DND-41 (cell line): Measurements from ENCODE around the gene LST1.

Experiments
- CTCF ChIP-seq: IDR thresholded peaks from 2 replicates; pipeline ENCODE4 v1.5.1; 2012; ENCODE audit warnings: borderline replicate concordance, low read length, moderate library complexity, mild to moderate bottlenecking; ENCODE audit not compliant: poor library complexity, severe bottlenecking; ENCODE audit errors: extremely low read depth
- EZH2 ChIP-seq: IDR thresholded peaks from 3 replicates; pipeline ENCODE4 v1.6.1; 2012; ENCODE audit warnings: borderline replicate concordance, low read depth, mild to moderate bottlenecking, moderate library complexity, low read length, inconsistent platforms; ENCODE audit not compliant: severe bottlenecking

- TF ChIP-seq CTCF, result no peak
- no peak for TF ChIP-seq EZH2
These were observed 44.2 kb upstream of the LST1 start, which contains the start of gene DDX39B for GRCh38 chr6:31541658-31542521.
